ENCODE results near the gene CLEC18B.

DNA sequence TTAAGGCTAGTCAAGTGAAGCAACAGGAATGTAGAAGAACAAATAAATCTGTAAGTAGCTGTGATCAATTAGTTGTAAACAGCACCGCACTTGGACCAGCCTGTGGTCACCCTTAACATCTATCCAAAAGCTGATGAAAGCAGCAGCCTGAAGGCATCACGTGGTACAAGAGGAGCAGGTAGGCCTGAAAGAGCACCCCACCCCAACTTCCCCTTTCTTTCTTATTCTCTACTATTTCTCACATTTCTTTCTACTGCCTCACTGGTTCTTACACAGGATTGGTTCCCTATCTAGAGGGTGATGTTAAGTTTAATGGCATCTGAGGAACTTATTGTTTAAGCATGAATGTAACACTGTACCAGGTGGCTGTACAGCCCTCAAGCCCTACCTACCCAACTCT is 42.6 kb upstream of the CLEC18B start:
- TF ChIP-seq, protein P1, sequence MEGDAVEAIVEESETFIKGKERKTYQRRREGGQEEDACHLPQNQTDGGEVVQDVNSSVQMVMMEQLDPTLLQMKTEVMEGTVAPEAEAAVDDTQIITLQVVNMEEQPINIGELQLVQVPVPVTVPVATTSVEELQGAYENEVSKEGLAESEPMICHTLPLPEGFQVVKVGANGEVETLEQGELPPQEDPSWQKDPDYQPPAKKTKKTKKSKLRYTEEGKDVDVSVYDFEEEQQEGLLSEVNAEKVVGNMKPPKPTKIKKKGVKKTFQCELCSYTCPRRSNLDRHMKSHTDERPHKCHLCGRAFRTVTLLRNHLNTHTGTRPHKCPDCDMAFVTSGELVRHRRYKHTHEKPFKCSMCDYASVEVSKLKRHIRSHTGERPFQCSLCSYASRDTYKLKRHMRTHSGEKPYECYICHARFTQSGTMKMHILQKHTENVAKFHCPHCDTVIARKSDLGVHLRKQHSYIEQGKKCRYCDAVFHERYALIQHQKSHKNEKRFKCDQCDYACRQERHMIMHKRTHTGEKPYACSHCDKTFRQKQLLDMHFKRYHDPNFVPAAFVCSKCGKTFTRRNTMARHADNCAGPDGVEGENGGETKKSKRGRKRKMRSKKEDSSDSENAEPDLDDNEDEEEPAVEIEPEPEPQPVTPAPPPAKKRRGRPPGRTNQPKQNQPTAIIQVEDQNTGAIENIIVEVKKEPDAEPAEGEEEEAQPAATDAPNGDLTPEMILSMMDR (IDR thresholded peaks at IDR 0.05) = no peak
- TF ChIP-seq POLR2AphosphoS5 (IDR thresholded peaks at IDR 0.05) (no peak), POLR2A (IDR thresholded peaks at IDR 0.05) (no peak)

Data from prostate gland (tissue), 2 donors.